ENCODE results near the gene PLAC1.

PLAC1 gene

DNA sequence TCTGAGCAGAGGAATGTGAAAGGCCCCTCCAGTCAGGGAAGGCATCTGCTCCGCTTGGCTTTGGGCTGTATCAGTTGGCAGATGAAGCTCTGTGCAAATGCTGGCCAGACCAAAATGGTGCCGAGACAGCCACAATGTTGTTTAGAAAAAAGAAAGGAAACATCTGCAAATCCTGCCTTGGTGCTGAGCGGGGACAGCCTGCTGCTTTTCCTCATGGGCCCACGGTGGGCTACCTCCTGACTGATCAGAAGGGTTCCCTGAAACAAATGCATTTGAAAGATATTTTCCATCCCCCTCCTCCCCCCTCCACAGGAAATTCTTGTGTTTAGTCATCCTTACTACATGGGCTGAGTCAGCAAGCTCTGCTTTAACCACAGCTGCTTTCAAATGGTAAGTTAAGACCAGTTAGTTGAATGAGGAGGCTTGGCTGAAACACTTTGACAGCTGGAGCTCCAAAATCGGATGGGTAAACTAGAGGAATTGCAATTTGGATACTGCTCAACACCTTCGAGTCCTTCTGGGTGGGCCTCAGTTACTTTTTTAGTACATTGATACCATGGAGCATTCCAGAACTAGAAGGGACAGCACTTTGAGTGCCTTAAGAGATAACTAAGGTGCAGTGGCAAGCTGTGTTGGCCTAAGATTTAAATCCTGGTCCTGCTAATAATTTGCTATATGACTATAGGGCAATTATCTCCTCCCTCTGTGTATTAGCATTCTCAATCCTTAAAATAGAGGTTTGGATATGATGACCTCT is 36.0 kb downstream of the PLAC1 start:
- TF ChIP-seq CEBPB (IDR thresholded peaks at IDR 0.05) (no peak), TEAD4 (IDR thresholded peaks at IDR 0.05) (peak; percentile 63; the same call in 1 of the 2 replicates)

DNA sequence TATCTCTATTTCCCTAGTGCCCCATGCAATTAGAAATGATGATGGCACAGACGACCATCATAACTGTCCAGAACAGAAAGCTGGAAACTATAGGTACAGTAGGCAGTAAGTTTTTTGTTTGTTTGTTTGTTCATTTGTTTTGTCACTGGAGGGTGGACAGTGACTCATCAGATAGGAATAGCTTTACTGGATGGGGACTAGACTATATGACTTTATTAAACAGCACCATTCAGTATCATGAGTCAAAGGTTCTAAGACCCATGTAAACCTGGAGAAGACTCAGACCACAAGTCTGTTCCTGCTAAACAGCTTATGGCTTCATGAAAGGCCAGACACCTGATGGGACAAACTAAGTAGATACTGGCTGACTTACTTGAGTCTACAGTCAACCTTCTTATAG is 38.4 kb downstream of the PLAC1 start:
- TF ChIP-seq RAD21 (IDR thresholded peaks at IDR 0.05; ENCODE audit: low read depth) (no peak), TEAD4 (IDR thresholded peaks at IDR 0.05) (no peak), YY1 (IDR thresholded peaks at IDR 0.05; ENCODE audit: low read depth) (no peak)
- TF ChIP-seq, protein P1, sequence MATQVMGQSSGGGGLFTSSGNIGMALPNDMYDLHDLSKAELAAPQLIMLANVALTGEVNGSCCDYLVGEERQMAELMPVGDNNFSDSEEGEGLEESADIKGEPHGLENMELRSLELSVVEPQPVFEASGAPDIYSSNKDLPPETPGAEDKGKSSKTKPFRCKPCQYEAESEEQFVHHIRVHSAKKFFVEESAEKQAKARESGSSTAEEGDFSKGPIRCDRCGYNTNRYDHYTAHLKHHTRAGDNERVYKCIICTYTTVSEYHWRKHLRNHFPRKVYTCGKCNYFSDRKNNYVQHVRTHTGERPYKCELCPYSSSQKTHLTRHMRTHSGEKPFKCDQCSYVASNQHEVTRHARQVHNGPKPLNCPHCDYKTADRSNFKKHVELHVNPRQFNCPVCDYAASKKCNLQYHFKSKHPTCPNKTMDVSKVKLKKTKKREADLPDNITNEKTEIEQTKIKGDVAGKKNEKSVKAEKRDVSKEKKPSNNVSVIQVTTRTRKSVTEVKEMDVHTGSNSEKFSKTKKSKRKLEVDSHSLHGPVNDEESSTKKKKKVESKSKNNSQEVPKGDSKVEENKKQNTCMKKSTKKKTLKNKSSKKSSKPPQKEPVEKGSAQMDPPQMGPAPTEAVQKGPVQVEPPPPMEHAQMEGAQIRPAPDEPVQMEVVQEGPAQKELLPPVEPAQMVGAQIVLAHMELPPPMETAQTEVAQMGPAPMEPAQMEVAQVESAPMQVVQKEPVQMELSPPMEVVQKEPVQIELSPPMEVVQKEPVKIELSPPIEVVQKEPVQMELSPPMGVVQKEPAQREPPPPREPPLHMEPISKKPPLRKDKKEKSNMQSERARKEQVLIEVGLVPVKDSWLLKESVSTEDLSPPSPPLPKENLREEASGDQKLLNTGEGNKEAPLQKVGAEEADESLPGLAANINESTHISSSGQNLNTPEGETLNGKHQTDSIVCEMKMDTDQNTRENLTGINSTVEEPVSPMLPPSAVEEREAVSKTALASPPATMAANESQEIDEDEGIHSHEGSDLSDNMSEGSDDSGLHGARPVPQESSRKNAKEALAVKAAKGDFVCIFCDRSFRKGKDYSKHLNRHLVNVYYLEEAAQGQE (IDR thresholded peaks at IDR 0.05; ENCODE audit: low read depth): no peak

DNA sequence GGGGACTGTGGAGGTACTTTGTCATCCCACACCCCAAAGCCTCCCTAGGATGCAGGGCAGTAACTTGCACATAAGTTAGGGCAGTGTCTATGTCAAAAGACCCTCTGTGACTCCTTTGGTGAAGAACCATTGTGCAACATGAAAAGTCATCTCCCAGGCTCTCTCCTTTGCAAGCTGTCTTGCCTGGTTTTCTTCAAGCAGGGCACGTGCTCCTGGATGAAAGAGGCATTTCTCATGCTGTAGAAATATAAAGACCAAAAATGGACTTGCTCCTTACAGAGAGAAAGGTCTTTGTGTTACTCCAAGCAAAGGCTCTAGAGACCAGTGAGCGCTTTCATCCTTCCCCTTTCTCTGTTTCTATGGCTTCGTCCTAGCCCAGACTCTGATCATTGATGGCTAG is 44.9 kb downstream of the PLAC1 start:
- TF ChIP-seq TAF1 (IDR thresholded peaks at IDR 0.05; ENCODE audit: low read depth): no peak
- no peak for TF ChIP-seq EP300 (IDR thresholded peaks at IDR 0.05; ENCODE audit: borderline replicate concordance)
- TF ChIP-seq, protein P2, sequence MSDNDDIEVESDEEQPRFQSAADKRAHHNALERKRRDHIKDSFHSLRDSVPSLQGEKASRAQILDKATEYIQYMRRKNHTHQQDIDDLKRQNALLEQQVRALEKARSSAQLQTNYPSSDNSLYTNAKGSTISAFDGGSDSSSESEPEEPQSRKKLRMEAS (IDR thresholded peaks at IDR 0.05): no peak
- TF ChIP-seq, protein P1 (IDR thresholded peaks at IDR 0.05; ENCODE audit: low read depth): no peak
- no peak for TF ChIP-seq EGR1 (IDR thresholded peaks at IDR 0.05)
- TF ChIP-seq, protein P3, sequence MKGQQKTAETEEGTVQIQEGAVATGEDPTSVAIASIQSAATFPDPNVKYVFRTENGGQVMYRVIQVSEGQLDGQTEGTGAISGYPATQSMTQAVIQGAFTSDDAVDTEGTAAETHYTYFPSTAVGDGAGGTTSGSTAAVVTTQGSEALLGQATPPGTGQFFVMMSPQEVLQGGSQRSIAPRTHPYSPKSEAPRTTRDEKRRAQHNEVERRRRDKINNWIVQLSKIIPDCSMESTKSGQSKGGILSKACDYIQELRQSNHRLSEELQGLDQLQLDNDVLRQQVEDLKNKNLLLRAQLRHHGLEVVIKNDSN (IDR thresholded peaks at IDR 0.05): no peak
- TF ChIP-seq NFIC (IDR thresholded peaks at IDR 0.05): no peak
- TF ChIP-seq RAD21 (IDR thresholded peaks at IDR 0.05; ENCODE audit: low read depth): no peak
- no peak for TF ChIP-seq YY1 (IDR thresholded peaks at IDR 0.05; ENCODE audit: low read depth)
- TF ChIP-seq TEAD4 (IDR thresholded peaks at IDR 0.05): no peak
- TF ChIP-seq TCF12 (IDR thresholded peaks at IDR 0.05; ENCODE audit: low read depth): no peak

DNA sequence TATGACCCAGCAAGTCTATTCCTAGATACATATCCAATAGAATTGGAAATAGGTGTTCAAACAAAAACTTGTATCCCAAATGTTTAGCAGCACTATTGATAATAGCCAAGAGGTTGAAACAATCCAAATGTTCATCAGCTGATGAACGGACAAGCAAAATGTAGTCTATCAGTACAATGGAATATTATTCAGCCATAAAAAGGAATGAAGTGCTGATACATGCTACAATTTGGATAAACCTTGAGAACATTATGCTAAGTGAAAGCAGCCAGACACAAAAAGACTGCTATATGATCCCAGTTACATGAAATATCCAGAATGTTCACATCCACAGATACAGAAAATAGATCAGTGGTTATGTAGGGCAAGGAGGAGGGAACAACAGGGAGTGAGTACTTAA is 50.1 kb downstream of the PLAC1 start:
- no peak for TF ChIP-seq TAF1 (IDR thresholded peaks at IDR 0.05; ENCODE audit: low read depth)
- TF ChIP-seq, protein P3 (IDR thresholded peaks at IDR 0.05): no peak
- TF ChIP-seq TCF12 (IDR thresholded peaks at IDR 0.05; ENCODE audit: low read depth): no peak
- no peak for TF ChIP-seq CEBPB (IDR thresholded peaks at IDR 0.05)
- no peak for TF ChIP-seq TEAD4 (IDR thresholded peaks at IDR 0.05)
- TF ChIP-seq NFIC (IDR thresholded peaks at IDR 0.05): no peak
- no peak for TF ChIP-seq RAD21 (IDR thresholded peaks at IDR 0.05; ENCODE audit: low read depth)
- TF ChIP-seq FOXM1 (IDR thresholded peaks at IDR 0.05; ENCODE audit: borderline replicate concordance, low read depth): no peak
- no peak for TF ChIP-seq EGR1 (IDR thresholded peaks at IDR 0.05)
- TF ChIP-seq, protein P2 (IDR thresholded peaks at IDR 0.05): no peak
- TF ChIP-seq, protein P1 (IDR thresholded peaks at IDR 0.05; ENCODE audit: low read depth): no peak
- TF ChIP-seq YY1 (IDR thresholded peaks at IDR 0.05; ENCODE audit: low read depth): no peak
- TF ChIP-seq CREB1 (IDR thresholded peaks at IDR 0.05; ENCODE audit: low read depth): no peak

DNA sequence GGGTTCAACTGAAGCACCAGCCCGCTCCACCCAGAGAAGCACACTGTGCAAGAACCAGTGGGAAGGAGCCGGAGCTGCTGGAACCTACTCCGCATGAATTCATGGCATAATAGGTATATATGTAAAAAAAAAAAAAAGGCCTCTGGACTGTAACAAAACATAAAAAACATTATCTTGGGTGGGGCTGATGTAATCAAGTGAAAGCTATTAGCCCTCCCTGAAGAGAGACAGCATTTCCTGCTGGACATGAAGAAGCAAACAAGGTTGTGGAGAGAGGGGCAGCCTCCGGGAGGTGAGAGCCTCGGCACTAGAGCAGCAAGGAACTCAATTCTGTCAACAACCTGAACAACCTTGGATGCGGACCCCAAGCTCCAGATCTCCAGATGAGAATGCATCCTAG is 50.7 kb downstream of the PLAC1 start:
- TF ChIP-seq EGR1 (IDR thresholded peaks at IDR 0.05): no peak
- no peak for TF ChIP-seq CEBPB (IDR thresholded peaks at IDR 0.05)
- TF ChIP-seq, protein P3 (IDR thresholded peaks at IDR 0.05): no peak
- no peak for TF ChIP-seq YY1 (IDR thresholded peaks at IDR 0.05; ENCODE audit: low read depth)
- TF ChIP-seq EP300 (IDR thresholded peaks at IDR 0.05; ENCODE audit: borderline replicate concordance): no peak
- TF ChIP-seq ZBTB7A (IDR thresholded peaks at IDR 0.05; ENCODE audit: low read depth): no peak
- TF ChIP-seq RAD21 (IDR thresholded peaks at IDR 0.05; ENCODE audit: low read depth): no peak
- TF ChIP-seq FOXM1 (IDR thresholded peaks at IDR 0.05; ENCODE audit: borderline replicate concordance, low read depth): no peak
- TF ChIP-seq, protein P1 (IDR thresholded peaks at IDR 0.05; ENCODE audit: low read depth): no peak
- TF ChIP-seq TEAD4 (IDR thresholded peaks at IDR 0.05): no peak
- no peak for TF ChIP-seq CREB1 (IDR thresholded peaks at IDR 0.05; ENCODE audit: low read depth)
- TF ChIP-seq, protein P2 (IDR thresholded peaks at IDR 0.05): no peak

All from Ishikawa (cell line).